HepG2 (cell line): ENCODE data around the gene ZNF213. TPM values are rescaled to one million over a fixed set of nuclear protein-coding genes. Genes with fewer than 3 reads are reported as not detected.

Experiments
- ADNP ChIP-seq: sonication (generic); formaldehyde crosslinking; IDR thresholded peaks from 2 replicates; pipeline ENCODE4 v1.4.0; 2020; ENCODE audit warnings: missing genetic modification reagents
- ASH2L ChIP-seq: fragments of 300-600, 200-600 bp; sonication (generic); IDR thresholded peaks from 2 replicates; pipeline ENCODE4 v1.7.0; 2017; ENCODE audit warnings: low read depth, mild to moderate bottlenecking, moderate library complexity, mixed read lengths, low read length; ENCODE audit not compliant: insufficient read length
- CREM ChIP-seq, 2 experiments: sonication (generic) in 1 of 2; formaldehyde crosslinking in 1 of 2; IDR thresholded peaks; 2 replicates each; pipeline versions ENCODE4 v1.4.0 to v1.6.1; 2016 to 2020; ENCODE audit warnings: antibody characterized with exemption in 1 of 2, mild to moderate bottlenecking in 1 of 2, missing genetic modification reagents in 1 of 2
- DMAP1 ChIP-seq: IDR thresholded peaks from 2 replicates; pipeline ENCODE4 v1.6.1; 2016
- FOXC1 ChIP-seq: sonication (generic); formaldehyde crosslinking; IDR thresholded peaks from 2 replicates; pipeline ENCODE4 v1.8.0; 2022; ENCODE audit warnings: mild to moderate bottlenecking, missing genetic modification reagents, borderline replicate concordance
- FOXK2 ChIP-seq: fragments of 450-650 bp; IDR thresholded peaks from 2 replicates; pipeline ENCODE4 v1.6.1; 2016
- JDP2 ChIP-seq: sonication (generic); formaldehyde crosslinking; IDR thresholded peaks from 2 replicates; pipeline ENCODE4 v1.8.1; 2022; ENCODE audit warnings: missing genetic modification reagents, borderline replicate concordance
- KLF6 ChIP-seq: IDR thresholded peaks from 2 replicates; pipeline ENCODE4 v1.8.0; 2016; ENCODE audit warnings: missing biosample characterization, missing genetic modification reagents
- MAX ChIP-seq: IDR thresholded peaks from 2 replicates; pipeline ENCODE4 v1.6.1; 2012; ENCODE audit warnings: inconsistent platforms
- NFE2 ChIP-seq: sonication (generic); formaldehyde crosslinking; IDR thresholded peaks from 2 replicates; pipeline ENCODE4 v1.4.0; 2020; ENCODE audit warnings: missing genetic modification reagents
- NFIC ChIP-seq: IDR thresholded peaks from 2 replicates; pipeline ENCODE4 v1.6.1; 2012; ENCODE audit warnings: mild to moderate bottlenecking, low read length, inconsistent platforms
- NFRKB ChIP-seq: fragments of 450-650 bp; IDR thresholded peaks from 2 replicates; pipeline ENCODE4 v1.6.1; 2017
- PREB ChIP-seq: sonication (generic); formaldehyde crosslinking; IDR thresholded peaks from 2 replicates; pipeline ENCODE4 v1.4.0; 2020; ENCODE audit warnings: missing genetic modification reagents
- PRPF4 ChIP-seq: fragments of 200-400 bp; formaldehyde crosslinking; IDR thresholded peaks from 2 replicates; pipeline ENCODE4 v1.6.1; 2016; ENCODE audit warnings: low read length, low read depth; ENCODE audit not compliant: poor library complexity, severe bottlenecking
- REL ChIP-seq: sonication (generic); formaldehyde crosslinking; conservative IDR thresholded peaks from 2 replicates; pipeline ENCODE4 v1.8.0; 2022; ENCODE audit warnings: mild to moderate bottlenecking, missing genetic modification reagents, moderate library complexity
- SMARCE1 ChIP-seq: fragments of 450-650 bp; IDR thresholded peaks from 2 replicates; pipeline ENCODE4 v1.6.1; 2017; ENCODE audit warnings: borderline replicate concordance
- SP5 ChIP-seq: IDR thresholded peaks from 2 replicates; pipeline ENCODE4 v1.6.1; 2016; ENCODE audit warnings: low read depth, borderline replicate concordance
- SRF ChIP-seq: IDR thresholded peaks from 2 replicates; pipeline ENCODE4 v1.6.1; 2011; ENCODE audit warnings: mild to moderate bottlenecking, low read depth, low read length, moderate library complexity
- TBX2 ChIP-seq: sonication (generic); formaldehyde crosslinking; IDR thresholded peaks from 2 replicates; pipeline ENCODE4 v1.5.0; 2020; ENCODE audit warnings: missing genetic modification reagents, mild to moderate bottlenecking, borderline replicate concordance
- ZBTB7B ChIP-seq: sonication (generic); formaldehyde crosslinking; IDR thresholded peaks from 2 replicates; pipeline ENCODE4 v1.4.0; 2020; ENCODE audit warnings: missing genetic modification reagents
- ZMYM2 ChIP-seq: sonication (generic); formaldehyde crosslinking; IDR thresholded peaks from 2 replicates; pipeline ENCODE4 v1.8.0; 2022; ENCODE audit warnings: mild to moderate bottlenecking, missing genetic modification reagents
- ZNF333 ChIP-seq: sonication (generic); formaldehyde crosslinking; IDR thresholded peaks from 2 replicates; pipeline ENCODE4 v1.4.0; 2020; ENCODE audit warnings: mild to moderate bottlenecking, missing genetic modification reagents, borderline replicate concordance
- ZNF33B ChIP-seq: sonication (generic); formaldehyde crosslinking; IDR thresholded peaks from 2 replicates; pipeline ENCODE4 v1.5.1; 2020; ENCODE audit warnings: mild to moderate bottlenecking, missing genetic modification reagents
- ZNF556 ChIP-seq: sonication (generic); formaldehyde crosslinking; IDR thresholded peaks from 2 replicates; pipeline ENCODE4 v1.4.0; 2020; ENCODE audit warnings: mild to moderate bottlenecking, missing genetic modification reagents, borderline replicate concordance
- ZNF557 ChIP-seq: sonication (generic); formaldehyde crosslinking; IDR thresholded peaks from 2 replicates; pipeline ENCODE4 v1.4.0; 2020; ENCODE audit warnings: missing genetic modification reagents
- ZNF777 ChIP-seq: sonication (generic); formaldehyde crosslinking; IDR thresholded peaks from 2 replicates; pipeline ENCODE4 v1.4.0; 2020; ENCODE audit warnings: missing genetic modification reagents
- ZSCAN25 ChIP-seq: sonication (generic); formaldehyde crosslinking; IDR thresholded peaks from 2 replicates; pipeline ENCODE4 v1.8.0; 2022; ENCODE audit warnings: mild to moderate bottlenecking, missing genetic modification reagents
- polyA plus RNA-seq, 8 experiments: library from polyadenylated mRNA; depleted of rRNA in 3 of 8; stranded (reverse) in 7 of 8; unstranded in 1 of 8; fragments of >200 nt; fragmentation: Illumina TruSeq in 4 of 8; extraction: Trizol in 4 of 8; gene quantifications; 2 replicates each; pipeline versions ENCODE4 v1.2.1 to v1.2.3, GENCODE V29; 2011 to 2016; ENCODE audit warnings: low read depth in 4 of 8, missing spikeins in 1 of 8, mixed read lengths in 1 of 8; ENCODE audit not compliant: insufficient read depth in 1 of 8
- total RNA-seq, 5 experiments: library from RNA; depleted of rRNA; stranded (reverse); fragments of >200 nt; fragmentation: Illumina TruSeq; extraction: Trizol; gene quantifications; 2 replicates each; pipeline ENCODE4 v1.2.3, GENCODE V29; 2016; ENCODE audit warnings: low read depth in 1 of 5
- TF ChIP-seq, protein P1 (sequence below): sonication (generic); formaldehyde crosslinking; IDR thresholded peaks from 2 replicates; pipeline ENCODE4 v1.8.0; 2022; ENCODE audit warnings: low read depth, missing genetic modification reagents

ZNF213 gene
- total and polyA plus RNA-seq, 2 of the 13 experiments (the other 11 are each of a cell fraction or from before 2014, with no cell fraction given): 0.59 to 0.97 TPM

DNA sequence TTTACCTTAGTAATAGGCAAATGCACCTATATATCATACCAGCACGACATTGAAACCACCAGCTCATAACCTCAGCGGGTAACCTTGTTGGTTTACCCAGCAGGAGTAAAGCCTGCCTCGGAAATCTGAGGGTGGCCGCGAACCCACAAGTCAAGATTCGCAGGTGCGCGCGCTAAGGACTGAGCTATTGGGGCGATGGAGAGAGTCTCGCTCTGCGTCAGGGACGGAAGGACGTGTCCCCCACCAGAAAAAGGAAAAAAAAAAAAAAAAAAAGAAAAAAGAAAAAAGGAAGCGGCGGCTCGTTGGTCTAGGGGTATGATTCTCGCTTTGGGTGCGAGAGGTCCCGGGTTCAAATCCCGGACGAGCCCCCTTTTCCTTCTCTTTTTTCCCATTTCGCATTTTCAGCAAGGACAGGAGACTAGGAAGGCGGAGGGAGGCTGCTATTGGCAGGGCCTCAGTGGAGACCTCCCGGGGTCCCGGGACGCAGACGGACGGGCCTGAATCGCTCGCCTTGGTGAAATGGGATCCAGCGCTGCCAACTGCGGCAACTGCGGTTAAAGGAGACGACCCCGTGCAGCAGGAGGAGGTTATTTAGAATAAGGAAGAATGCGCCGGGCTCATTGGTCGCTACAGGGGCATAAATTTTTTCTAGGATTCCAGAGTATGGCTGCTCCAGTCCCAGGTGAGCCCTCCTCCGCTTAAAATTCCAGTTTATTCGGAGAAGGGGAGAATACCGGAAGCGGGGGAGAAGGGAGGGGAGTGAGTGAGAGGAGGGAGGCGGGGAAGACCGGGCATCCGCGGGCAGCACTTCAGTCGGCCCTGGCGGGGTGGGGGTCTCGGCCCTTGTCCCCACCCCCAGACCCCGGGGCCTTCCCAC is 53.2 kb downstream of the ZNF213 start, which contains the start of gene OR1F1 (continued):
- TF ChIP-seq, protein P1, sequence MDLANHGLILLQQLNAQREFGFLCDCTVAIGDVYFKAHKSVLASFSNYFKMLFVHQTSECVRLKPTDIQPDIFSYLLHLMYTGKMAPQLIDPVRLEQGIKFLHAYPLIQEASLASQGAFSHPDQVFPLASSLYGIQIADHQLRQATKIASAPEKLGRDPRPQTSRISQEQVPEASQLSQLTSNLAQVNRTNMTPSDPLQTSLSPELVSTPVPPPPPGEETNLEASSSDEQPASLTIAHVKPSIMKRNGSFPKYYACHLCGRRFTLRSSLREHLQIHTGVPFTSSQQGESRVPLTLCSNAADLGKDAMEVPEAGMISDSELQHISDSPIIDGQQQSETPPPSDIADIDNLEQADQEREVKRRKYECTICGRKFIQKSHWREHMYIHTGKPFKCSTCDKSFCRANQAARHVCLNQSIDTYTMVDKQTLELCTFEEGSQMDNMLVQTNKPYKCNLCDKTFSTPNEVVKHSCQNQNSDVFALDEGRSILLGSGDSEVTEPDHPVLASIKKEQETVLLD (CRISPR knock-in tag): no peak
- TF ChIP-seq ZNF557 (CRISPR knock-in tag): 0 out of 2 replicates have a peak, but pooled peaks have one; percentile 21
- TF ChIP-seq SMARCE1: no peak
- TF ChIP-seq FOXC1 (CRISPR knock-in tag): no peak
- TF ChIP-seq TBX2: no peak
- TF ChIP-seq CREM (IDR thresholded peaks at IDR 0.05): peak; percentile 63
- TF ChIP-seq CREM (CRISPR knock-in tag; IDR thresholded peaks at IDR 0.05): no peak
- no peak for TF ChIP-seq ZNF333 (CRISPR knock-in tag)
- TF ChIP-seq ASH2L: no peak
- no peak for TF ChIP-seq NFRKB
- no peak for TF ChIP-seq KLF6 (CRISPR knock-in tag)
- TF ChIP-seq SP5 (CRISPR knock-in tag): no peak
- TF ChIP-seq SRF: no peak
- TF ChIP-seq PREB (CRISPR knock-in tag): no peak
- 0 out of 2 replicates have a peak, but pooled peaks have one; percentile 37 for TF ChIP-seq NFIC
- TF ChIP-seq DMAP1 (CRISPR knock-in tag): no peak
- no peak for TF ChIP-seq ZNF777 (CRISPR knock-in tag)
- no peak for TF ChIP-seq ZNF33B (CRISPR knock-in tag)
- TF ChIP-seq PRPF4: peak; percentile 94
- no peak for TF ChIP-seq NFE2 (CRISPR knock-in tag)
- 0 out of 2 replicates have a peak, but pooled peaks have one; percentile 35 for TF ChIP-seq ADNP
- no peak for TF ChIP-seq ZNF556 (CRISPR knock-in tag)
- TF ChIP-seq REL (CRISPR knock-in tag): no peak
- 0 out of 2 replicates have a peak, but pooled peaks have one; percentile 19 for TF ChIP-seq ZBTB7B
- 0 out of 2 replicates have a peak, but pooled peaks have one; percentile 40 for TF ChIP-seq ZSCAN25 (CRISPR knock-in tag)
- peak; percentile 63; the same call in 1 of the 2 replicates for TF ChIP-seq ZMYM2 (CRISPR knock-in tag)
- no peak for TF ChIP-seq JDP2 (CRISPR knock-in tag)
- no peak for TF ChIP-seq FOXK2
- TF ChIP-seq MAX: peak; percentile 15; the same call in 1 of the 2 replicates
